Psoas muscle (tissue), 8 donors: Measurements from ENCODE around the gene SEPHS1. TPM values are rescaled to one million over a fixed set of nuclear protein-coding genes. Genes with fewer than 3 reads are reported as not detected.
A peak's percentile ranks its signal among the peaks of the same experiment; 100 is the strongest.

ENCODE experiments used
- ATAC-seq, 4 donors: fragments of 200-7000 bp; cut with Tn5 transposase; one replicate each; pipeline ENCODE4 v1.9.1; 2020; ENCODE audit warnings: moderate library complexity in 3 of 4, mild to moderate bottlenecking in 2 of 4
- DNase-seq, 2 donors: peaks; one replicate each; pipeline ENCODE4 v3.0.0-alpha.2; 2020
- H3K27ac ChIP-seq: fragments of 200-600 bp; one replicate; pipeline ENCODE4 v1.8.0; 2022
- H3K27me3 ChIP-seq, 3 donors: fragments of 200-600 bp in 1 of 3; one replicate each; pipeline versions ENCODE4 v1.6.1 to v1.8.0; 2013 to 2022; ENCODE audit warnings: low read length in 2 of 3, mild to moderate bottlenecking in 2 of 3, moderate library complexity in 1 of 3; ENCODE audit not compliant: insufficient read depth in 3 of 3
- H3K36me3 ChIP-seq, 2 donors: fragments of 200-600 bp in 1 of 2; one replicate each; pipeline versions ENCODE4 v1.6.1 to v1.8.0; 2013 to 2022; ENCODE audit warnings: low read depth in 1 of 2, mild to moderate bottlenecking in 1 of 2, moderate library complexity in 1 of 2; ENCODE audit not compliant: insufficient read depth in 1 of 2
- H3K4me1 ChIP-seq: fragments of 200-600 bp; one replicate; pipeline ENCODE4 v1.8.0; 2022
- H3K4me3 ChIP-seq: fragments of 200-600 bp; one replicate; pipeline ENCODE4 v1.8.0; 2022; ENCODE audit warnings: mild to moderate bottlenecking
- H3K9me3 ChIP-seq: fragments of 200-600 bp; one replicate; pipeline ENCODE4 v1.8.0; 2022
- whole genome bisulfite sequencing, 3 donors: extraction: QIAGEN DNeasy Blood & Tissue Kit; methylation state at CpG; one replicate each; pipeline versions ENCODE4 v1.1.6 to v1.1.7; 2013; 5-methylcytosine and 5-hydroxymethylcytosine counted together
- intact Hi-C, 2 donors: fragments of 100-400 bp; cut with DNase I; formaldehyde crosslinking; loops; one replicate each; pipeline versions ENCODE4 v1.11.0 to v1.14.2; 2022
- polyA plus RNA-seq, 3 donors: library from polyadenylated mRNA; stranded (reverse); fragments of 200-250 nt; gene quantifications; one replicate each; pipeline ENCODE4 v1.2.3, GENCODE V29; 2013
- total RNA-seq, 4 donors: library from RNA; stranded (reverse); fragmentation: NEBNext Ultra II Directional in 2 of 4; extraction: Animal tissue kit (Norgen Biotek cat#: 25700) in 2 of 4; gene quantifications; one replicate each; pipeline versions ENCODE4 v1.2.1 to v1.2.4, GENCODE V29; 2021 to 2023
- TF ChIP-seq, protein P1 (sequence below): fragments of 200-600 bp; IDR thresholded peaks from one replicate; pipeline ENCODE4 v1.8.0; 2022; ENCODE audit warnings: antibody characterized with exemption
- donor health status: healthy with polysubstance abuse.
- donor health status: DM: no; HTN: no; CAD: no; lungs with moderate emphysema.
- donor health status: Bipolar disorder and iron deficiency.
- donor health status: healthy.
- donor health status: DM: yes; HTN: yes; CAD: no.
- donor health status: DM: no; HTN: no; CAD: no.
- donor health status: DM: no; HTN: no; CAD: no.
- donor health status: DM: yes; HTN: yes; CAD: no.

The SEPHS1 gene
- total and polyA plus RNA-seq, 7 donors, result 25.1 to 61.0 (median 27.1) TPM

DNA sequence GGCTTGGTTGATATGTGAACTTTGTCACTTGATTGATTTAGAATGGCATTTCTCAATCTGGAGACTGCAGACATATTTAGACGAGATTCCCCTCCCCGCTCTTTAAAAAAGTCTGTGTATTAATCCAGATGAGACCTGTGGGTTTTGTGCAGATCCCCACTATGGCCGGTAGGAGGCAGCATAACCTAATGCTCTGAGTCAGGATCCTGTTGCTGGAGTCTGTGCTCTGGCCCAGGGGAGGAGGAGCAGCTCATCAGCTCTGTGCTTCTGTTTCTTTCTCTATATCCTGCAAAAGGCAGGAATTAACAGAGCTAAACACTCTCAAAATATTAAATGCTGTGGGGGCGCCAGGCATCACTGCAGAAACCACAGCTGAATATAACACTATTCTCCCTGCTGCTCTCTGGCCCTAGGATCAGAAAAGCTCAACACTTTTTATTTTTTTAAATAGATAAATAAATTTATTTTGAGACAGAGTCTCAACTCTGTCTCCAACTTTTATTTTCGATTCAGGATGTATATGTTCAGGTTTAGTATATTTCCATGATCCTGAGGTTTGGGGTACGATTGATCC, 23.9 kb upstream of the SEPHS1 start:
- 33 to 40% (median 36%) methylated on average over 6 of the region's 6 CpGs for WGBS, 3 donors
- Histone ChIP-seq H3K4me3 (no peak overlapping the region), H3K27me3 (no peaks in the 10 kb centered on the region), H3K27ac (no peak overlapping the region), H3K4me1 (no peaks in the 10 kb centered on the region), H3K9me3 (no peaks in the 10 kb centered on the region), H3K36me3 (no peaks in the 10 kb centered on the region)
- peak; percentile 42 to 67 for DNase-seq
- ATAC-seq, result peak; percentile 75 to 89 (median 84)
- intact Hi-C loops, result loop anchor here (2.0 to 10.0 kb wide), 4 partner anchors 69 to 403 kb away; partner anchors contain the start of gene BEND7 (in 1 of the 2)
- TF ChIP-seq, protein P1, sequence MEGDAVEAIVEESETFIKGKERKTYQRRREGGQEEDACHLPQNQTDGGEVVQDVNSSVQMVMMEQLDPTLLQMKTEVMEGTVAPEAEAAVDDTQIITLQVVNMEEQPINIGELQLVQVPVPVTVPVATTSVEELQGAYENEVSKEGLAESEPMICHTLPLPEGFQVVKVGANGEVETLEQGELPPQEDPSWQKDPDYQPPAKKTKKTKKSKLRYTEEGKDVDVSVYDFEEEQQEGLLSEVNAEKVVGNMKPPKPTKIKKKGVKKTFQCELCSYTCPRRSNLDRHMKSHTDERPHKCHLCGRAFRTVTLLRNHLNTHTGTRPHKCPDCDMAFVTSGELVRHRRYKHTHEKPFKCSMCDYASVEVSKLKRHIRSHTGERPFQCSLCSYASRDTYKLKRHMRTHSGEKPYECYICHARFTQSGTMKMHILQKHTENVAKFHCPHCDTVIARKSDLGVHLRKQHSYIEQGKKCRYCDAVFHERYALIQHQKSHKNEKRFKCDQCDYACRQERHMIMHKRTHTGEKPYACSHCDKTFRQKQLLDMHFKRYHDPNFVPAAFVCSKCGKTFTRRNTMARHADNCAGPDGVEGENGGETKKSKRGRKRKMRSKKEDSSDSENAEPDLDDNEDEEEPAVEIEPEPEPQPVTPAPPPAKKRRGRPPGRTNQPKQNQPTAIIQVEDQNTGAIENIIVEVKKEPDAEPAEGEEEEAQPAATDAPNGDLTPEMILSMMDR, result peak; percentile 85

DNA sequence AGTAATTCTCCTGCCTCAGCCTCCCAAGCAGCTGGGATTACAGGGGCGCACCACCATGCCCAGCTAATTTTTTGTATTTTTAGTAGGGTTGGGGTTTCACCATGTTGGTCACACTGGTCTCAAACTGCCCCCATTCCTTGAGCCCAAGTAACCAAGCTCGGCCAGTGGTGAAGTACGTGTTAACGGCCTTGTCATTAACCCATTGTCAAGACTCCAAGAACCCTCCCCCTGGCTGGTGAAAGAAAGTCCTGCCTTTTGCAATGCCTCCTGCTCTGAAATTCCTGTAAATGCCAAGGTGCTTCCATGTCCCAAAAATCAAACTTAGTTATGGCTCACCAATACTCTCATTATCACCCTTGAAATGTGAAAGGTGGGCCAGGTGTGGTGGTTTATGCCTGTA, 18.8 kb upstream of the SEPHS1 start:
- WGBS, 3 donors, result 78 to 83% (median 82%) methylated on average over 4 of the region's 4 CpGs

GRCh38 chr10:13365831-13366230, 17.7 kb upstream of the SEPHS1 start:
- intact Hi-C loops, result no loop called here
- DNase-seq (no peak), ATAC-seq (no peak)
- Histone ChIP-seq H3K4me1 (no peaks in the 10 kb centered on the region), H3K27me3 (peaks cover 0 to 1% (median 0%) of the 10 kb centered on the region in 3 donors), H3K36me3 (no peaks in the 10 kb centered on the region), H3K4me3 (no peak overlapping the region), H3K9me3 (no peaks in the 10 kb centered on the region), H3K27ac (no peak overlapping the region)
- WGBS, 3 donors, result 67 to 80% (median 71%) methylated on average over 6 of the region's 6 CpGs
- TF ChIP-seq, protein P1, result no peak

More for the DNA sequence above, 18.8 kb upstream of the SEPHS1 start:
- H3K27me3 ChIP-seq, result peaks cover 0 to 1% (median 0%) of the 10 kb centered on the region in 3 donors
- H3K27ac ChIP-seq, result no peak overlapping the region
- no peak for DNase-seq
- intact Hi-C loops, result no loop called here
- H3K9me3 ChIP-seq, result no peaks in the 10 kb centered on the region
- H3K4me3 ChIP-seq, result no peak overlapping the region
- TF ChIP-seq, protein P1, result no peak
- ATAC-seq, result no peak
- no peaks in the 10 kb centered on the region for H3K4me1 ChIP-seq
- no peaks in the 10 kb centered on the region for H3K36me3 ChIP-seq

- Histone ChIP-seq H3K27me3 (peaks cover 0 to 1% (median 0%) of the 10 kb centered on the region in 3 donors), H3K36me3 (no peaks in the 10 kb centered on the region), H3K27ac (no peak overlapping the region), H3K4me3 (no peak overlapping the region), H3K4me1 (no peaks in the 10 kb centered on the region), H3K9me3 (no peaks in the 10 kb centered on the region)
- DNase-seq (no peak), ATAC-seq (no peak)
- WGBS, 3 donors, result 55 to 58% (median 56%) methylated on average over 5 of the region's 5 CpGs
- TF ChIP-seq, protein P1, result no peak
- intact Hi-C loops, result no loop called here
These were observed 17.1 kb upstream of the SEPHS1 start for GRCh38 chr10:13365243-13365642.

- Histone ChIP-seq H3K36me3 (no peaks in the 10 kb centered on the region), H3K4me1 (no peaks in the 10 kb centered on the region), H3K9me3 (no peaks in the 10 kb centered on the region), H3K27ac (no peak overlapping the region), H3K27me3 (peaks cover 0 to 1% (median 0%) of the 10 kb centered on the region in 3 donors), H3K4me3 (no peak overlapping the region)
- DNase-seq (no peak), ATAC-seq (no peak)
- 78 to 80% (median 79%) methylated on average over 7 of the region's 7 CpGs for WGBS, 3 donors
- intact Hi-C loops, result no loop called here
- TF ChIP-seq, protein P1, result no peak
These were observed 12.5 kb upstream of the SEPHS1 start for GRCh38 chr10:13360587-13360986.
